ENCODE measurements around the gene NDUFS2. TPM values are rescaled to one million over a fixed set of nuclear protein-coding genes. Genes with fewer than 3 reads are reported as not detected.

NDUFS2 gene
- total and polyA plus RNA-seq, 9 of the 15 experiments (the other 6 are each of a cell fraction or from before 2014, with no cell fraction given), result 70.0 to 176 (median 141) TPM

GRCh38 chr1:161162052-161162451 lies 40.1 kb upstream of the NDUFS2 start (continued):
- TF ChIP-seq, protein P1, sequence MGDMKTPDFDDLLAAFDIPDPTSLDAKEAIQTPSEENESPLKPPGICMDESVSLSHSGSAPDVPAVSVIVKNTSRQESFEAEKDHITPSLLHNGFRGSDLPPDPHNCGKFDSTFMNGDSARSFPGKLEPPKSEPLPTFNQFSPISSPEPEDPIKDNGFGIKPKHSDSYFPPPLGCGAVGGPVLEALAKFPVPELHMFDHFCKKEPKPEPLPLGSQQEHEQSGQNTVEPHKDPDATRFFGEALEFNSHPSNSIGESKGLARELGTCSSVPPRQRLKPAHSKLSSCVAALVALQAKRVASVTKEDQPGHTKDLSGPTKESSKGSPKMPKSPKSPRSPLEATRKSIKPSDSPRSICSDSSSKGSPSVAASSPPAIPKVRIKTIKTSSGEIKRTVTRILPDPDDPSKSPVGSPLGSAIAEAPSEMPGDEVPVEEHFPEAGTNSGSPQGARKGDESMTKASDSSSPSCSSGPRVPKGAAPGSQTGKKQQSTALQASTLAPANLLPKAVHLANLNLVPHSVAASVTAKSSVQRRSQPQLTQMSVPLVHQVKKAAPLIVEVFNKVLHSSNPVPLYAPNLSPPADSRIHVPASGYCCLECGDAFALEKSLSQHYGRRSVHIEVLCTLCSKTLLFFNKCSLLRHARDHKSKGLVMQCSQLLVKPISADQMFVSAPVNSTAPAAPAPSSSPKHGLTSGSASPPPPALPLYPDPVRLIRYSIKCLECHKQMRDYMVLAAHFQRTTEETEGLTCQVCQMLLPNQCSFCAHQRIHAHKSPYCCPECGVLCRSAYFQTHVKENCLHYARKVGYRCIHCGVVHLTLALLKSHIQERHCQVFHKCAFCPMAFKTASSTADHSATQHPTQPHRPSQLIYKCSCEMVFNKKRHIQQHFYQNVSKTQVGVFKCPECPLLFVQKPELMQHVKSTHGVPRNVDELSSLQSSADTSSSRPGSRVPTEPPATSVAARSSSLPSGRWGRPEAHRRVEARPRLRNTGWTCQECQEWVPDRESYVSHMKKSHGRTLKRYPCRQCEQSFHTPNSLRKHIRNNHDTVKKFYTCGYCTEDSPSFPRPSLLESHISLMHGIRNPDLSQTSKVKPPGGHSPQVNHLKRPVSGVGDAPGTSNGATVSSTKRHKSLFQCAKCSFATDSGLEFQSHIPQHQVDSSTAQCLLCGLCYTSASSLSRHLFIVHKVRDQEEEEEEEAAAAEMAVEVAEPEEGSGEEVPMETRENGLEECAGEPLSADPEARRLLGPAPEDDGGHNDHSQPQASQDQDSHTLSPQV (IDR thresholded peaks at IDR 0.05), result peak; percentile 89
- no peak for TF ChIP-seq ZEB2 (IDR thresholded peaks at IDR 0.05)
- TF ChIP-seq ZNF589 (CRISPR knock-in tag; IDR thresholded peaks at IDR 0.05; ENCODE audit: low read depth), result no peak
- TF ChIP-seq, protein P2, sequence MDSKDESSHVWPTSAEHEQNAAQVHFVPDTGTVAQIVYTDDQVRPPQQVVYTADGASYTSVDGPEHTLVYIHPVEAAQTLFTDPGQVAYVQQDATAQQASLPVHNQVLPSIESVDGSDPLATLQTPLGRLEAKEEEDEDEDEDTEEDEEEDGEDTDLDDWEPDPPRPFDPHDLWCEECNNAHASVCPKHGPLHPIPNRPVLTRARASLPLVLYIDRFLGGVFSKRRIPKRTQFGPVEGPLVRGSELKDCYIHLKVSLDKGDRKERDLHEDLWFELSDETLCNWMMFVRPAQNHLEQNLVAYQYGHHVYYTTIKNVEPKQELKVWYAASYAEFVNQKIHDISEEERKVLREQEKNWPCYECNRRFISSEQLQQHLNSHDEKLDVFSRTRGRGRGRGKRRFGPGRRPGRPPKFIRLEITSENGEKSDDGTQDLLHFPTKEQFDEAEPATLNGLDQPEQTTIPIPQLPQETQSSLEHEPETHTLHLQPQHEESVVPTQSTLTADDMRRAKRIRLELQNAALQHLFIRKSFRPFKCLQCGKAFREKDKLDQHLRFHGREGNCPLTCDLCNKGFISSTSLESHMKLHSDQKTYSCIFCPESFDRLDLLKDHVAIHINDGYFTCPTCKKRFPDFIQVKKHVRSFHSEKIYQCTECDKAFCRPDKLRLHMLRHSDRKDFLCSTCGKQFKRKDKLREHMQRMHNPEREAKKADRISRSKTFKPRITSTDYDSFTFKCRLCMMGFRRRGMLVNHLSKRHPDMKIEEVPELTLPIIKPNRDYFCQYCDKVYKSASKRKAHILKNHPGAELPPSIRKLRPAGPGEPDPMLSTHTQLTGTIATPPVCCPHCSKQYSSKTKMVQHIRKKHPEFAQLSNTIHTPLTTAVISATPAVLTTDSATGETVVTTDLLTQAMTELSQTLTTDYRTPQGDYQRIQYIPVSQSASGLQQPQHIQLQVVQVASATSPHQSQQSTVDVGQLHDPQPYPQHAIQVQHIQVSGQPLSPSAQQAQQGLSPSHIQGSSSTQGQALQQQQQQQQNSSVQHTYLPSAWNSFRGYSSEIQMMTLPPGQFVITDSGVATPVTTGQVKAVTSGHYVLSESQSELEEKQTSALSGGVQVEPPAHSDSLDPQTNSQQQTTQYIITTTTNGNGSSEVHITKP (IDR thresholded peaks at IDR 0.05; ENCODE audit: partially characterized antibody), result peak; percentile 67
- no peak for TF ChIP-seq CEBPB (tag; IDR thresholded peaks at IDR 0.05)
- no peak for TF ChIP-seq MIER1 (IDR thresholded peaks at IDR 0.05; ENCODE audit: low read depth)
- TF ChIP-seq KLF13 (tag; IDR thresholded peaks at IDR 0.05; ENCODE audit: borderline replicate concordance, low read depth), result no peak
- no peak for TF ChIP-seq NFE2 (IDR thresholded peaks at IDR 0.05; ENCODE audit: low read depth)
- TF ChIP-seq, protein P3, sequence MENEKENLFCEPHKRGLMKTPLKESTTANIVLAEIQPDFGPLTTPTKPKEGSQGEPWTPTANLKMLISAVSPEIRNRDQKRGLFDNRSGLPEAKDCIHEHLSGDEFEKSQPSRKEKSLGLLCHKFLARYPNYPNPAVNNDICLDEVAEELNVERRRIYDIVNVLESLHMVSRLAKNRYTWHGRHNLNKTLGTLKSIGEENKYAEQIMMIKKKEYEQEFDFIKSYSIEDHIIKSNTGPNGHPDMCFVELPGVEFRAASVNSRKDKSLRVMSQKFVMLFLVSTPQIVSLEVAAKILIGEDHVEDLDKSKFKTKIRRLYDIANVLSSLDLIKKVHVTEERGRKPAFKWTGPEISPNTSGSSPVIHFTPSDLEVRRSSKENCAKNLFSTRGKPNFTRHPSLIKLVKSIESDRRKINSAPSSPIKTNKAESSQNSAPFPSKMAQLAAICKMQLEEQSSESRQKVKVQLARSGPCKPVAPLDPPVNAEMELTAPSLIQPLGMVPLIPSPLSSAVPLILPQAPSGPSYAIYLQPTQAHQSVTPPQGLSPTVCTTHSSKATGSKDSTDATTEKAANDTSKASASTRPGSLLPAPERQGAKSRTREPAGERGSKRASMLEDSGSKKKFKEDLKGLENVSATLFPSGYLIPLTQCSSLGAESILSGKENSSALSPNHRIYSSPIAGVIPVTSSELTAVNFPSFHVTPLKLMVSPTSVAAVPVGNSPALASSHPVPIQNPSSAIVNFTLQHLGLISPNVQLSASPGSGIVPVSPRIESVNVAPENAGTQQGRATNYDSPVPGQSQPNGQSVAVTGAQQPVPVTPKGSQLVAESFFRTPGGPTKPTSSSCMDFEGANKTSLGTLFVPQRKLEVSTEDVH (IDR thresholded peaks at IDR 0.05; ENCODE audit: low read depth, partially characterized antibody), result no peak
